MM.1S (cell line): ENCODE measurements around the gene CBX8.
A peak's percentile ranks its signal among the peaks of the same experiment; 100 is the strongest.

Experiments used
- DNase-seq: peaks from one replicate; pipeline ENCODE4 v3.0.0-alpha.2; 2015
- H2AFZ ChIP-seq: fragments of 300-600 bp; sonication (generic); 2 replicates; pipeline ENCODE4 v1.6.0; 2016; ENCODE audit warnings: antibody characterized with exemption, low read length
- H3F3A ChIP-seq: fragments of 300-600 bp; sonication (generic); 2 replicates; pipeline ENCODE4 v1.6.1; 2016; ENCODE audit warnings: mild to moderate bottlenecking, antibody characterized with exemption, low read length, moderate library complexity, mixed read lengths; ENCODE audit not compliant: insufficient read depth
- H3K27ac ChIP-seq: fragments of 300-600 bp; sonication (generic); 2 replicates; pipeline ENCODE4 v1.5.1; 2016; ENCODE audit warnings: mild to moderate bottlenecking, low read length
- H3K27me3 ChIP-seq: fragments of 300-600 bp; sonication (generic); replicated peaks from 2 replicates; pipeline ENCODE4 v1.6.0; 2016; ENCODE audit warnings: low read length; ENCODE audit not compliant: insufficient read depth
- H3K36me3 ChIP-seq: fragments of 300-600 bp; sonication (generic); replicated peaks from 2 replicates; pipeline ENCODE4 v1.6.1; 2016; ENCODE audit warnings: mild to moderate bottlenecking, low read length, mixed read lengths; ENCODE audit not compliant: insufficient read depth
- H3K4me1 ChIP-seq: fragments of 300-600 bp; sonication (generic); 2 replicates; pipeline ENCODE4 v1.6.1; 2016; ENCODE audit warnings: low read length, mixed read lengths
- H3K4me2 ChIP-seq: fragments of 300-600 bp; sonication (generic); 2 replicates; pipeline ENCODE4 v1.6.0; 2016; ENCODE audit warnings: low read depth, low read length
- H3K4me3 ChIP-seq: fragments of 300-600 bp; sonication (generic); 2 replicates; pipeline ENCODE4 v1.5.1; 2016; ENCODE audit warnings: low read length, mixed read lengths
- H3K79me2 ChIP-seq: fragments of 300-600 bp; sonication (generic); 2 replicates; pipeline ENCODE4 v1.6.1; 2016; ENCODE audit warnings: mixed run types, low read length, mixed read lengths
- H3K9ac ChIP-seq: fragments of 300-600 bp; sonication (generic); 2 replicates; pipeline ENCODE4 v1.6.1; 2016; ENCODE audit warnings: low read length, mixed read lengths
- H3K9me2 ChIP-seq: fragments of 300-600 bp; sonication (generic); replicated peaks from 2 replicates; pipeline ENCODE4 v1.6.1; 2016; ENCODE audit warnings: mild to moderate bottlenecking, low read length, mixed read lengths; ENCODE audit not compliant: insufficient read depth
- H3K9me3 ChIP-seq: fragments of 300-600 bp; sonication (generic); replicated peaks from 2 replicates; pipeline ENCODE4 v1.6.1; 2016; ENCODE audit warnings: mild to moderate bottlenecking, low read length, mixed read lengths; ENCODE audit not compliant: insufficient read depth
- H4K20me1 ChIP-seq: fragments of 300-600 bp; sonication (generic); 2 replicates; pipeline ENCODE4 v1.6.1; 2016; ENCODE audit warnings: mild to moderate bottlenecking, low read length, moderate library complexity, mixed read lengths; ENCODE audit not compliant: insufficient read depth
- EZH2 ChIP-seq: fragments of 300-600 bp; sonication (generic); optimal IDR thresholded peaks from 2 replicates; pipeline ENCODE3; 2017; ENCODE audit warnings: low read depth, mild to moderate bottlenecking, antibody characterized with exemption, low read length, mixed read lengths
- EZH2phosphoT487 ChIP-seq: fragments of 300-600 bp; sonication (generic); IDR thresholded peaks from 2 replicates; pipeline ENCODE4 v1.6.1; 2018; ENCODE audit warnings: antibody characterized with exemption, low read length
- TF ChIP-seq, protein P1 (sequence below): fragments of 300-600 bp; sonication (generic); IDR thresholded peaks from 2 replicates; pipeline ENCODE4 v1.5.1; 2016; ENCODE audit warnings: antibody characterized with exemption, low read length, mixed read lengths

Gene CBX8

GRCh38 chr17:79795795-79796443, 958 bp downstream of the CBX8 start:
- peaks cover 9% of the 10 kb centered on the region for H3K4me1 ChIP-seq
- H3F3A ChIP-seq: no peaks in the 10 kb centered on the region
- DNase-seq: no peak
- no peaks in the 10 kb centered on the region for H3K79me2 ChIP-seq
- no peaks in the 10 kb centered on the region for H3K36me3 ChIP-seq
- H3K9me2 ChIP-seq: no peaks in the 10 kb centered on the region
- H3K27me3 ChIP-seq: peaks cover 49% of the 10 kb centered on the region
- no peak overlapping the region for H3K27ac ChIP-seq
- peak overlapping the region; percentile 93; the same call in 1 of the 2 replicates for H3K9ac ChIP-seq
- H3K4me3 ChIP-seq: peak overlapping the region; percentile 77
- TF ChIP-seq, protein P1, sequence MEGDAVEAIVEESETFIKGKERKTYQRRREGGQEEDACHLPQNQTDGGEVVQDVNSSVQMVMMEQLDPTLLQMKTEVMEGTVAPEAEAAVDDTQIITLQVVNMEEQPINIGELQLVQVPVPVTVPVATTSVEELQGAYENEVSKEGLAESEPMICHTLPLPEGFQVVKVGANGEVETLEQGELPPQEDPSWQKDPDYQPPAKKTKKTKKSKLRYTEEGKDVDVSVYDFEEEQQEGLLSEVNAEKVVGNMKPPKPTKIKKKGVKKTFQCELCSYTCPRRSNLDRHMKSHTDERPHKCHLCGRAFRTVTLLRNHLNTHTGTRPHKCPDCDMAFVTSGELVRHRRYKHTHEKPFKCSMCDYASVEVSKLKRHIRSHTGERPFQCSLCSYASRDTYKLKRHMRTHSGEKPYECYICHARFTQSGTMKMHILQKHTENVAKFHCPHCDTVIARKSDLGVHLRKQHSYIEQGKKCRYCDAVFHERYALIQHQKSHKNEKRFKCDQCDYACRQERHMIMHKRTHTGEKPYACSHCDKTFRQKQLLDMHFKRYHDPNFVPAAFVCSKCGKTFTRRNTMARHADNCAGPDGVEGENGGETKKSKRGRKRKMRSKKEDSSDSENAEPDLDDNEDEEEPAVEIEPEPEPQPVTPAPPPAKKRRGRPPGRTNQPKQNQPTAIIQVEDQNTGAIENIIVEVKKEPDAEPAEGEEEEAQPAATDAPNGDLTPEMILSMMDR: no peak
- TF ChIP-seq EZH2 (no peak), EZH2phosphoT487 (no peak)
- peak overlapping the region; percentile 98 for H3K4me2 ChIP-seq
- no peaks in the 10 kb centered on the region for H3K9me3 ChIP-seq
- H4K20me1 ChIP-seq: no peaks in the 10 kb centered on the region
- H2AFZ ChIP-seq: peak overlapping the region; percentile 75; the same call in 1 of the 2 replicates

- Histone ChIP-seq H3K36me3 (no peaks in the 10 kb centered on the region), H3K79me2 (no peaks in the 10 kb centered on the region), H3K27me3 (peaks cover 49% of the 10 kb centered on the region), H2AFZ (no peak overlapping the region), H3K4me1 (peaks cover 9% of the 10 kb centered on the region), H3K4me2 (no peak overlapping the region), H4K20me1 (no peaks in the 10 kb centered on the region), H3K9me3 (no peaks in the 10 kb centered on the region), H3K4me3 (no peak overlapping the region), H3K9ac (no peak overlapping the region), H3K27ac (no peak overlapping the region), H3F3A (no peaks in the 10 kb centered on the region), H3K9me2 (no peaks in the 10 kb centered on the region)
- no peak for TF ChIP-seq EZH2phosphoT487
- TF ChIP-seq, protein P1: no peak
- TF ChIP-seq EZH2: no peak
- no peak for DNase-seq
Observed at GRCh38 chr17:79794659-79795511, 2.0 kb downstream of the CBX8 start.

DNA sequence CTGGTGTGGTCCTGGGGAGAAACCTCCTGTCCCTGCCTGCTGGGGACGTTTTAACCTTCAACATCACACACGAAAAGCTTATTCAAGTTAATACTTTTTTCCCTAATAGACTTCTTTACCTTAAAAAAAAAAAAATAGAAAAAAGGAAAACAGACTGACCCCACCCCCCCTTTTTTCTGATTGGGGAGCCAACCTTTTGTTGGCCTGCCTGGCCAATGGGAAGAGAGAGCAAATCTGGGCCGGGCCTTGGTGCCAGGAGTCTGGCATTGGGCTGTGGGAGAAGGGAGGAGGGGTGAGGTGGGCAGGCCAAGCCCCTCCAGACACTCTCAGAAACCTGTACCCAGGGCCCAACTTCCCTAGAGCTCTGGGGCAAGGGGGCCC, 3.0 kb downstream of the CBX8 start:
- TF ChIP-seq, protein P1: no peak
- no peak for TF ChIP-seq EZH2
- no peak for TF ChIP-seq EZH2phosphoT487
- Histone ChIP-seq H4K20me1 (no peaks in the 10 kb centered on the region), H3K9me3 (no peaks in the 10 kb centered on the region), H3K4me1 (peaks cover 9% of the 10 kb centered on the region), H3K36me3 (no peaks in the 10 kb centered on the region), H3K79me2 (no peaks in the 10 kb centered on the region), H3K9ac (no peak overlapping the region), H2AFZ (no peak overlapping the region), H3K27me3 (peaks cover 49% of the 10 kb centered on the region), H3K4me3 (no peak overlapping the region), H3K9me2 (no peaks in the 10 kb centered on the region), H3K4me2 (no peak overlapping the region), H3K27ac (no peak overlapping the region), H3F3A (no peaks in the 10 kb centered on the region)
- DNase-seq: no peak
